K562 (cell line): Measurements from ENCODE around the gene INPPL1. TPM values are rescaled to one million over a fixed set of nuclear protein-coding genes. Genes with fewer than 3 reads are reported as not detected.
A peak's percentile ranks its signal among the peaks of the same experiment; 100 is the strongest.
"Not testable (repeated sequence)": the region's sequence is repeated elsewhere in the genome, so short reads cannot be mapped to it uniquely, and the experiment has no call there.

Experiments
- ATAC-seq: fragments of 200-7000 bp; cut with Tn5 transposase; 3 replicates; pipeline ENCODE4 v1.9.1; 2020; ENCODE audit warnings: moderate library complexity
- BruUV-seq: library from RNA; stranded (reverse); fragments of 400-500 nt; replicated peaks from 2 replicates; lab custom pipeline; 2021; lab: Mats Ljungman, UMichigan
- CTCF ChIA-PET: fragments of 300-600 bp; formaldehyde crosslinking; extraction: SDS; loops from one replicate; lab custom pipeline; 2021; ENCODE audit warnings: low intra/inter-chr PET ratio; lab: Yijun Ruan, JAX
- POLR2A ChIA-PET: fragments of 300-600, 350-650 bp; sonication (Branson Sonifier 250); formaldehyde crosslinking; extraction: SDS; loops from one replicate; lab custom pipeline; 2021; ENCODE audit warnings: antibody characterized with exemption, inconsistent platforms; lab: Yijun Ruan, JAX
- DNase-seq, 4 experiments: peaks; one replicate each; pipeline versions ENCODE4 v3.0.0 to v3.0.0-alpha.2; 2011 to 2018; ENCODE audit warnings: low spot score in 3 of 4, mixed read lengths in 3 of 4; ENCODE audit errors: extremely low read depth in 1 of 4
- FAIRE-seq: peaks from 2 replicates; lab custom pipeline; 2011; peaks lifted over from hg19 to GRCh38; lab: Jason Lieb, UNC
- H2AFZ ChIP-seq: 2 replicates; pipeline ENCODE4 v1.6.0; 2011; ENCODE audit warnings: low read depth, low read length, control low read depth, inconsistent platforms
- H3K27ac ChIP-seq: fragments of 200-600 bp; 3 replicates; pipeline ENCODE4 v1.8.0; 2011; ENCODE audit warnings: low read depth, mild to moderate bottlenecking, control low read depth, inconsistent platforms, low read length, moderate library complexity, mixed read lengths; ENCODE audit errors: extremely low read depth
- H3K27me3 ChIP-seq, 2 experiments: fragments of 300-600 bp in 1 of 2; 2 replicates in 1 of 2; 3 replicates in 1 of 2; pipeline versions ENCODE4 v1.6.0 to v1.8.0; 2011; ENCODE audit warnings: inconsistent platforms in 2 of 2, low read length in 2 of 2, mild to moderate bottlenecking in 1 of 2, mixed read lengths in 1 of 2, moderate library complexity in 1 of 2; ENCODE audit not compliant: control insufficient read depth in 2 of 2, insufficient read depth in 2 of 2
- H3K36me3 ChIP-seq: fragments of 300-600 bp; 3 replicates; pipeline ENCODE4 v1.8.0; 2011; ENCODE audit warnings: mild to moderate bottlenecking, low read length, inconsistent platforms; ENCODE audit not compliant: control insufficient read depth, insufficient read depth
- H3K4me1 ChIP-seq, 2 experiments: fragments of 200-600 bp in 1 of 2; replicated peaks in 1 of 2; 2 replicates in 1 of 2; 3 replicates in 1 of 2; pipeline versions ENCODE4 v1.5.1 to v1.8.0; 2011; ENCODE audit warnings: inconsistent platforms in 2 of 2, low read length in 2 of 2, mild to moderate bottlenecking in 1 of 2, mixed read lengths in 1 of 2, moderate library complexity in 1 of 2; ENCODE audit not compliant: control insufficient read depth in 2 of 2, insufficient read depth in 2 of 2
- H3K4me2 ChIP-seq: 2 replicates; pipeline ENCODE4 v1.6.1; 2011; ENCODE audit warnings: low read length, control low read depth, inconsistent platforms, mixed read lengths; ENCODE audit not compliant: insufficient read depth
- H3K4me3 ChIP-seq: fragments of 200-600 bp; sonication (generic), shearing (Covaris generic); 2 replicates; pipeline ENCODE4 v1.5.1; 2016; ENCODE audit warnings: control low read depth, inconsistent platforms
- H3K79me2 ChIP-seq: fragments of 200-600 bp; 3 replicates; pipeline ENCODE4 v1.8.0; 2011; ENCODE audit warnings: low read length, inconsistent platforms; ENCODE audit not compliant: control insufficient read depth, insufficient read depth
- H3K9ac ChIP-seq, 2 experiments: 2 replicates each; pipeline versions ENCODE4 v1.6.0 to v1.6.1; 2011; ENCODE audit warnings: low read depth in 2 of 2, low read length in 2 of 2, control low read depth in 1 of 2, inconsistent platforms in 1 of 2, mild to moderate bottlenecking in 1 of 2, mixed read lengths in 1 of 2; ENCODE audit not compliant: insufficient read depth in 1 of 2
- H3K9me1 ChIP-seq: one replicate; pipeline ENCODE4 v1.6.0; 2011; ENCODE audit warnings: inconsistent platforms, mild to moderate bottlenecking, low read length, moderate library complexity; ENCODE audit not compliant: control insufficient read depth, insufficient read depth
- H3K9me3 ChIP-seq: replicated peaks from 2 replicates; pipeline ENCODE4 v1.5.1; 2011; ENCODE audit warnings: low read depth, low read length, inconsistent platforms; ENCODE audit not compliant: control insufficient read depth, insufficient read depth
- H4K20me1 ChIP-seq: replicated peaks from 2 replicates; pipeline ENCODE4 v1.6.1; 2011; ENCODE audit warnings: low read length, inconsistent platforms, mixed read lengths; ENCODE audit not compliant: control insufficient read depth, insufficient read depth
- HOMEZ ChIP-seq: fragments of 250-450 bp; sonication (Bioruptor Pico); IDR thresholded peaks from 2 replicates; pipeline ENCODE4 v1.4.0; 2020; ENCODE audit warnings: mild to moderate bottlenecking, moderate library complexity
- JUNB ChIP-seq: fragments of 450-650 bp; formaldehyde crosslinking; conservative IDR thresholded peaks from 2 replicates; pipeline ENCODE4 v1.4.0; 2020; ENCODE audit warnings: mild to moderate bottlenecking
- KLF6 ChIP-seq: fragments of 250-450 bp; sonication (Bioruptor Pico); IDR thresholded peaks from 2 replicates; pipeline ENCODE4 v1.4.0; 2020; ENCODE audit warnings: mild to moderate bottlenecking, moderate library complexity, borderline replicate concordance
- MTF1 ChIP-seq: fragments of 250-450 bp; sonication (Bioruptor Pico); IDR thresholded peaks from 2 replicates; pipeline ENCODE4 v1.9.0; 2021; ENCODE audit warnings: moderate library complexity, mild to moderate bottlenecking, inconsistent platforms, borderline replicate concordance
- NR2F6 ChIP-seq: fragments of 450-650 bp; formaldehyde crosslinking; IDR thresholded peaks from 2 replicates; pipeline ENCODE4 v1.4.0; 2020; ENCODE audit warnings: mild to moderate bottlenecking
- PPARD ChIP-seq: fragments of 250-450 bp; sonication (Bioruptor Pico); IDR thresholded peaks from 2 replicates; pipeline ENCODE4 v1.8.0; 2022; ENCODE audit warnings: inconsistent platforms, mild to moderate bottlenecking, moderate library complexity
- RHOXF2B ChIP-seq: fragments of 250-450 bp; sonication (Bioruptor Pico); conservative IDR thresholded peaks from 2 replicates; pipeline ENCODE4 v1.5.1; 2021
- SRF ChIP-seq, 2 experiments: fragments of 250-450, 450-650 bp in 1 of 2; sonication (Bioruptor Pico) in 1 of 2; sonication (generic) in 1 of 2; formaldehyde crosslinking; IDR thresholded peaks; 2 replicates each; pipeline versions ENCODE4 v1.5.0 to v1.5.1; 2020 to 2022; ENCODE audit warnings: mild to moderate bottlenecking in 1 of 2, missing genetic modification reagents in 1 of 2
- TCF15 ChIP-seq: fragments of 250-450 bp; sonication (Bioruptor Pico); IDR thresholded peaks from 2 replicates; pipeline ENCODE4 v1.8.0; 2022; ENCODE audit warnings: moderate library complexity, mild to moderate bottlenecking, inconsistent platforms
- ZBTB11 ChIP-seq, 3 experiments: fragments of 200-800 bp in 1 of 3; fragments of 250-450 bp in 1 of 3; fragments of 450-650 bp in 1 of 3; sonication (Bioruptor Pico) in 1 of 3; sonication (Bioruptor generic) in 1 of 3; formaldehyde crosslinking in 1 of 3; IDR thresholded peaks; 2 replicates each; pipeline versions ENCODE4 v1.6.1 to v1.8.0; 2016 to 2022; ENCODE audit warnings: mild to moderate bottlenecking in 2 of 3, missing genetic modification characterization in 2 of 3, missing compliant biosample characterization in 1 of 3, moderate library complexity in 1 of 3
- ZNF277 ChIP-seq: fragments of 250-450 bp; sonication (Bioruptor Pico); IDR thresholded peaks from 2 replicates; pipeline ENCODE4 v1.8.0; 2022; ENCODE audit warnings: inconsistent platforms, mild to moderate bottlenecking, moderate library complexity, borderline replicate concordance
- ZNF408 ChIP-seq: fragments of 250-450 bp; sonication (Bioruptor Pico); IDR thresholded peaks from 2 replicates; pipeline ENCODE4 v1.4.0; 2020; ENCODE audit warnings: low read depth, mild to moderate bottlenecking, moderate library complexity
- ZNF583 ChIP-seq: fragments of 250-450 bp; sonication (Bioruptor Pico); IDR thresholded peaks from 2 replicates; pipeline ENCODE4 v1.4.0; 2020
- ZNF707 ChIP-seq: fragments of 250-450 bp; sonication (Bioruptor Pico); conservative IDR thresholded peaks from 2 replicates; pipeline ENCODE4 v1.8.0; 2022; ENCODE audit warnings: inconsistent platforms, mild to moderate bottlenecking, moderate library complexity
- ZNF79 ChIP-seq: fragments of 250-450 bp; sonication (Bioruptor Pico); IDR thresholded peaks from 2 replicates; pipeline ENCODE4 v1.4.0; 2020; ENCODE audit warnings: low read depth, mild to moderate bottlenecking, moderate library complexity
- WGBS: fragments of 100-300 bp; shearing (Covaris generic); methylation state at CpG from one replicate; pipeline ENCODE4 v1.1.6; 2016; ENCODE audit warnings: low coverage, mixed read lengths; ENCODE audit not compliant: insufficient coverage; ENCODE audit errors: missing lambda C conversion rate; 5-methylcytosine and 5-hydroxymethylcytosine counted together
- in situ Hi-C: fragments of 300-500 bp; cut with MboI; formaldehyde crosslinking; loops from 4 replicates; pipeline ENCODE4 v1.15.0; 2018; ENCODE audit warnings: inconsistent platforms, mixed read lengths
- intact Hi-C: fragments of 100-400 bp; cut with micrococcal nuclease; formaldehyde crosslinking; loops from 2 replicates; pipeline ENCODE4 v1.14.2; 2022
- polyA plus RNA-seq, 8 experiments: library from polyadenylated mRNA; depleted of rRNA in 4 of 8; stranded (reverse) in 5 of 8; unstranded in 3 of 8; fragments of >200 nt; fragmentation: Nextera tagmentation in 2 of 8; fragmentation: Illumina TruSeq in 1 of 8; extraction: Ambion mirVana in 2 of 8; extraction: Trizol in 1 of 8; gene quantifications; 2 replicates each; pipeline versions ENCODE4 v1.2.1 to v1.2.3, GENCODE V29; 2011 to 2014; ENCODE audit warnings: inconsistent platforms in 1 of 8, missing spikeins in 1 of 8
- total RNA-seq, 7 experiments: library from RNA; depleted of rRNA in 6 of 7; stranded (reverse); fragments of >200 nt in 6 of 7; fragmentation: Illumina TruSeq in 2 of 7; extraction: Trizol in 2 of 7; gene quantifications; 2 replicates each; pipeline versions ENCODE4 v1.2.1 to v1.2.3, GENCODE V29; 2011 to 2021; ENCODE audit warnings: low replicate concordance in 1 of 7

The INPPL1 gene
- total and polyA plus RNA-seq, 9 of the 15 experiments (the other 6 are each of a cell fraction or from before 2014, with no cell fraction given): 0.55 to 137 (median 61.6) TPM

GRCh38 chr11:72201445-72201844 is 23.1 kb upstream of the INPPL1 start:
- 93% methylated on average over 22 of the region's 43 CpGs for WGBS
- H4K20me1 ChIP-seq, H3K9me3 ChIP-seq, H3K27ac ChIP-seq, in situ Hi-C loops, H3K36me3 ChIP-seq, H3K4me1 ChIP-seq, H3K9me1 ChIP-seq, H2AFZ ChIP-seq, intact Hi-C loops, DNase-seq, BruUV-seq, H3K9ac ChIP-seq, H3K4me2 ChIP-seq, H3K79me2 ChIP-seq, ATAC-seq, CTCF ChIA-PET, H3K27me3 ChIP-seq, POLR2A ChIA-PET, H3K4me3 ChIP-seq: not testable (repeated sequence)
- peak; percentile 78 for FAIRE-seq
- TF ChIP-seq ZBTB11 (CRISPR knock-in tag; IDR thresholded peaks at IDR 0.05) (peak in 1 of 3 experiments; percentile 80; a peak in 2 of 6 replicates), HOMEZ (CRISPR knock-in tag) (peak; percentile 88; the same call in 1 of the 2 replicates), ZNF583 (CRISPR knock-in tag) (0 out of 2 replicates have a peak, but pooled peaks have one; percentile 34), SRF (CRISPR knock-in tag; IDR thresholded peaks at IDR 0.05) (peak in 1 of 2 experiments; percentile 67; a peak in 1 of 4 replicates), RHOXF2B (0 out of 2 replicates have a peak, but pooled peaks have one; percentile 68), ZNF408 (CRISPR knock-in tag) (peak; percentile 96), PPARD (CRISPR knock-in tag) (peak; percentile 83), JUNB (peak; percentile 72), MTF1 (peak; percentile 90), TCF15 (peak; percentile 74; the same call in 1 of the 2 replicates), ZNF79 (peak; percentile 50; the same call in 1 of the 2 replicates), ZNF707 (CRISPR knock-in tag) (peak; percentile 75), ZNF277 (CRISPR knock-in tag) (peak; percentile 98), KLF6 (0 out of 2 replicates have a peak, but pooled peaks have one; percentile 6), NR2F6 (CRISPR knock-in tag) (0 out of 2 replicates have a peak, but pooled peaks have one; percentile 82)
